HUES6 (cell line): ENCODE results near the gene ANKMY2.

Source experiments
- H3K27ac ChIP-seq: 2 replicates; pipeline ENCODE4 v1.7.0; 2013; ENCODE audit warnings: low read depth, mild to moderate bottlenecking, low read length, inconsistent platforms
- H3K27me3 ChIP-seq: 2 replicates; pipeline ENCODE4 v1.6.1; 2013; ENCODE audit warnings: low read length; ENCODE audit not compliant: control insufficient read depth, insufficient read depth
- H3K36me3 ChIP-seq: 2 replicates; pipeline ENCODE4 v1.6.1; 2013; ENCODE audit warnings: low read length; ENCODE audit not compliant: control insufficient read depth, insufficient read depth
- H3K4me1 ChIP-seq: 2 replicates; pipeline ENCODE4 v1.6.1; 2013; ENCODE audit warnings: low read length; ENCODE audit not compliant: control insufficient read depth, insufficient read depth
- H3K4me3 ChIP-seq: 2 replicates; pipeline ENCODE4 v1.5.1; 2013; ENCODE audit warnings: low read depth, low read length
- H3K9ac ChIP-seq: one replicate; pipeline ENCODE4 v1.6.1; 2013; ENCODE audit warnings: mild to moderate bottlenecking, low read length
- H3K9me3 ChIP-seq: 2 replicates; pipeline ENCODE4 v1.6.1; 2013; ENCODE audit warnings: low read depth, low read length; ENCODE audit not compliant: control insufficient read depth, insufficient read depth

The ANKMY2 gene

DNA sequence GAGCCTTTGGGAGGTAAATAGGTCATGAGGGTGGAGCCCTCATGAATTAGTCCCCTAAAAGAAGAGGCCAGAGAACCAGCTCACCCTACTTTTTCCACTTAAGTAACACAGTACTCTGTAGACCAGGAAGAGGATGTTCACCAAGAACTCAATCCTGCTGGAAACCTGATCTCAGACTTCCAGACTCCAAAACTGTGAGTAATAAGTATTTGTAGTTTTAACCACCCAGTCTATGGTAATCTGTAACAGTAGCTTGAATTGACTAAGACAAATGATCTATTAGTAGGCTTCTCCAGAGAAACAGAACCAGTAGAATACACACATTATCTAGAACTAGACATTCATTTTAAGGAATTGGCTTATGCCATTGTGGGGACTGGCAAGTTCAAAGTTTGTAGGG, 51.5 kb downstream of the ANKMY2 start:
- Histone ChIP-seq H3K36me3 (no peaks in the 10 kb centered on the region), H3K27ac (no peak overlapping the region), H3K9ac (no peak overlapping the region), H3K27me3 (no peaks in the 10 kb centered on the region), H3K4me1 (peaks cover 10% of the 10 kb centered on the region), H3K9me3 (no peaks in the 10 kb centered on the region), H3K4me3 (no peak overlapping the region)

DNA sequence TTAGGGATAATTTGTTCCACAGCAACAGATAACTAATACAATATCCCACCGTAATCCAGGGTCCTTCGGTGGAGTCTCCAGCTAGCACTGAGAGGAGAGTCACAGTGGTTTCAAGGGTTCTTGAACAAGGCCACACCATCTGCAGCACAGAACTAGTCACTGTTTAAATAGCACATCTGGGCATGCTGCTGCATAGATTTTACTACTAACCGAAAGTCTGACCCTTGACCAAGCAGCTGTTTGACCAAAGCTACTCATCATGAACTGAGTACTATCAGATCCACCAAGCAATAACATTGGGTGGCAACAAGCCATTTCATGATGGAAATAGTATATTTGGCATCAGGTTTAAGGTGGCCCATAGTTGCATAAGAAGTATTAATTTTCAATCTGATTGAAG, 53.2 kb downstream of the ANKMY2 start:
- no peak overlapping the region for H3K4me3 ChIP-seq
- H3K36me3 ChIP-seq = no peaks in the 10 kb centered on the region
- H3K9me3 ChIP-seq = no peaks in the 10 kb centered on the region
- H3K27ac ChIP-seq = no peak overlapping the region
- no peak overlapping the region for H3K9ac ChIP-seq
- H3K27me3 ChIP-seq = no peaks in the 10 kb centered on the region
- H3K4me1 ChIP-seq = peaks cover 8% of the 10 kb centered on the region; the same call in 1 of the 2 replicates

DNA sequence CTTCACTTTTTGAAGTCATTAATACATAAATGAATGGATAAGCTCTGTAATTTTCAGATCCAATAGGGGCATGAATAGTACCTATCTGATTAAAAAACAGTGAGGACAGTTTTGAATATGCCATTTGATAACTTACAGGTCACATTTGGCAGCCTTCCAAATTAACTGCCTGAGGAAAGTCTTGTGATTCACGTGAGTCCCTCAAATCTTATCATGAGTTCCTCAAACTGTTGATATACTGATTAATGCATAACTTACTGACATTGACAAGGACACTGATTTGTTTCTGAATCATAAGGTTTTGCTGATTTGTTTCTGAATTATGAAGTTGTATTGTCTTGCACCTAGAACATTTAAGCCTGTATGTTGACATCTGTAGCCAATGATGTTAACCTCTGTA, 55.1 kb downstream of the ANKMY2 start:
- no peaks in the 10 kb centered on the region for H3K36me3 ChIP-seq
- no peak overlapping the region for H3K9ac ChIP-seq
- H3K9me3 ChIP-seq = no peaks in the 10 kb centered on the region
- H3K27ac ChIP-seq = no peak overlapping the region
- H3K4me3 ChIP-seq = no peak overlapping the region
- no peaks in the 10 kb centered on the region for H3K27me3 ChIP-seq
- H3K4me1 ChIP-seq = peaks cover 9% of the 10 kb centered on the region; the same call in 1 of the 2 replicates

DNA sequence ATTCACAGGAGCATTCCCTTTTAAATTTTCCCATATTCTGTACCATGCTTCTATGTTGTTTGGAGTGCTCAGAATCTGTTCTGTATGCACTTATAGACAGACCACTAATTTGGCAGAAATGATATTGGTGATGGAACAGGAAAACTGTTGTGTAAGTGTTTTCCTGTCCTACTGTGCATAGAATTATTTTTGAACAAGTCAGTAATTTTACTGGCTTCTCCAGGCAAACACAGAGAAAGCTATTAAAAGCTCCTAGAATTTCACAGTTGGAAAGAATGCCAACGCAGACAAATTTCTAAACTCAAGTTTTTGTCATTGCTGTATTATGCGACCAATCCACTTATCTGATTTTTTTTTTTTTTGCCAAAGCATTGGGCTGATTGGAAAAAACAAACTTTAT, 55.7 kb downstream of the ANKMY2 start:
- Histone ChIP-seq H3K9ac (no peak overlapping the region), H3K36me3 (no peaks in the 10 kb centered on the region), H3K27me3 (no peaks in the 10 kb centered on the region), H3K4me3 (no peak overlapping the region), H3K27ac (no peak overlapping the region), H3K4me1 (0 out of 2 replicates have a peak, but pooled peaks cover 9% of the 10 kb centered on the region), H3K9me3 (no peaks in the 10 kb centered on the region)

DNA sequence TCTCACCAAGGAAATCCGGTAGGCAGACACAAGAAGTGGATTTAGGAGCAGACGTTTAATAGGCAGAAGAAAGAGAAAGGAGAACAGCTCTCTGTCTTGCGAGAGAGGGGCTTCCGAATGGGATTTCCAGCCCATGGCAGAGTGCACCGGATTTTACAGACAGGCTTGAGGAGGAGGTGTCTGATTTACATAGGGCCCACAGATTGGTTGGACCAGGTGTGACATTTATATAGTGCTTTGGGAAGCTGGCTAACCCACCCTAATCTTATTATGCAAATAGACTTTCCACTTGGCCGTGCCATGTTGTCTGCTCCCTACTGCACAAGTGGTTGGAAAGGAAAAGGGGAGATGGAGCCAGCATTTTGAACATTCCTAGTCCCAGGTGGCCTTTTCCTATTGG, 57.8 kb downstream of the ANKMY2 start:
- Histone ChIP-seq H3K9ac (no peak overlapping the region), H3K4me3 (no peak overlapping the region), H3K36me3 (no peaks in the 10 kb centered on the region), H3K4me1 (0 out of 2 replicates have a peak, but pooled peaks cover 9% of the 10 kb centered on the region), H3K27me3 (no peaks in the 10 kb centered on the region), H3K27ac (no peak overlapping the region), H3K9me3 (no peaks in the 10 kb centered on the region)

DNA sequence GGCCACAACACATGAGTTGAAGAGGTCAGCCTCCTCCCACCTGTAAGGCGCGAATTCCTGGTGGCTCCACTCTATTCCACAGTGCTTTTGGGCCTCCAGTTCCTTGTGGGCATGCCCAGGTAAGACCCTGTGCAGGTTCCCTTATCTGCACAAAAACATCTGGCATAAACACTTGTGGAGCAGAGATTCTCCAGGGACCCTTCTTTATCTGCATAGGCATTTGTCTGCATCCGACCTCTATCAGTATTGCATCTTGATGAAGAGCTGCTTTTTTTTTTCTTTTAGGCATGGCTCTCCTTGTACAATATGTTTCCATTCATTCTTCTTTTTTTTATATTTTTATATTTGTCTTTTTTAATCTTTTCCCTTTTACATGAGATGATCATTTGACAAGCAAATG, 58.4 kb downstream of the ANKMY2 start:
- no peak overlapping the region for H3K4me3 ChIP-seq
- H3K27ac ChIP-seq = no peak overlapping the region

DNA sequence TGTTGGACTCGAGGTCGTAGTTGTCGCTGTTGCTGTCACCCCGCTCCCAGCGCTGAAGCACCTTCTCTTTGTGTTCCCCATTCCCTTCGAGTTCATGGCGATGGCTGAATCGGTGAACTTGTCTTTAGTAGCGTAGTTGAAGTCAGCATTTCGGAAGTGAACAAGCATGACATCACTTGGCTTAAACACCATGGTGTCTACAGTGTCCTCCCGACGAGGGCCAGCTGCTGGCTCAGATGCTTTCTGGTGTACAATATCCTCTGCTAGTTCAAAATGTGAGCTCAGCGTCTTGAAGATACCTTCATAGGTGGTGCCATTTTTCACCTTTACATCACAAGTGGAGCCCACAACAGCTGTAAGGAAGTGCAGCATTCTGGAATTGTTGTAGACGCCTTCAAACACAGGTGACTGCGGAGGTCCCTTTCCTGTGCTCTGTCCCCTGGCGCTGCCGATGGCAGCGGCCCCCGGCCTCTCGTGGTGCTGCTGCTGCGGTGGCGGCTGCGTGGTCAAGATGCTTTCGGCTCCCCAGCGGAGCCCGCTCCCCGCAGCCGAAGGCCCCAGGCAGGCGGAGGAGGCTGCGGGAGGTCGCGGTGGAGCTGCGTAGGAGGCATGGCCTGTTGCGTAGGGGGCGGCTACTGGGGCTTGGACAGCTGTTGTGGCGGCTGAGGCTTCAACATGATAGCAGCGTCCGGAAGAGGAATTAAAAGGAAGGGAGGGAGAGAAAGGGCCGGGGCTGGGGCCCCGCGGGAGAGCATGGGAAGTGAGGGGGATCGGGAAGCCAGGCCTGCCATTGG, 59.3 kb downstream of the ANKMY2 start:
- H3K9ac ChIP-seq = no peak overlapping the region
- no peaks in the 10 kb centered on the region for H3K9me3 ChIP-seq
- H3K4me3 ChIP-seq = no peak overlapping the region
- 0 out of 2 replicates have a peak, but pooled peaks cover 9% of the 10 kb centered on the region for H3K4me1 ChIP-seq
- no peaks in the 10 kb centered on the region for H3K36me3 ChIP-seq
- H3K27ac ChIP-seq = no peak overlapping the region
- no peaks in the 10 kb centered on the region for H3K27me3 ChIP-seq

More for the DNA sequence above, 58.4 kb downstream of the ANKMY2 start:
- Histone ChIP-seq H3K9me3 (no peaks in the 10 kb centered on the region), H3K9ac (no peak overlapping the region), H3K36me3 (no peaks in the 10 kb centered on the region), H3K27me3 (no peaks in the 10 kb centered on the region), H3K4me1 (0 out of 2 replicates have a peak, but pooled peaks cover 9% of the 10 kb centered on the region)

DNA sequence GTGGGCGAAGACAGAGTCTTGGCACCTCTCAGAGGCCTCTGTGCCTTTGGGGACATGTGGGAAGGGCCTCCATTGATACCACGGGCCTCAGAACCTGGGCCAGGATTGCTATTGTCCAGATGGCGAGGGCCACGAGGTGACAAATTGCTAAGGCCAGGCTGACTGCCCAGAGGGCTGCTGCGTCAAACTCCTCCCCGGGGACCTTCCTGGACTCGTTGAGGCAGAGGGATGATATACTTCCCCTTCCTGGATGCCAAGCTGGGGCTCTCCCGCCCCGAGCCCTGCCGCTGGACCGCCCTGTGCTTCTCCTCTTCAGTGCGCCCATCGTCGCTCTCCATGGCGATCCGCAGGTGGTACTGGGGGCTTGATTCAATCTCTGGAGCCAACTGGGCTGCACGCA, 60.0 kb downstream of the ANKMY2 start:
- H3K9me3 ChIP-seq = no peaks in the 10 kb centered on the region
- no peaks in the 10 kb centered on the region for H3K27me3 ChIP-seq
- no peaks in the 10 kb centered on the region for H3K36me3 ChIP-seq
- H3K4me3 ChIP-seq = no peak overlapping the region
- 0 out of 2 replicates have a peak, but pooled peaks cover 9% of the 10 kb centered on the region for H3K4me1 ChIP-seq
- H3K9ac ChIP-seq = no peak overlapping the region
- no peak overlapping the region for H3K27ac ChIP-seq

DNA sequence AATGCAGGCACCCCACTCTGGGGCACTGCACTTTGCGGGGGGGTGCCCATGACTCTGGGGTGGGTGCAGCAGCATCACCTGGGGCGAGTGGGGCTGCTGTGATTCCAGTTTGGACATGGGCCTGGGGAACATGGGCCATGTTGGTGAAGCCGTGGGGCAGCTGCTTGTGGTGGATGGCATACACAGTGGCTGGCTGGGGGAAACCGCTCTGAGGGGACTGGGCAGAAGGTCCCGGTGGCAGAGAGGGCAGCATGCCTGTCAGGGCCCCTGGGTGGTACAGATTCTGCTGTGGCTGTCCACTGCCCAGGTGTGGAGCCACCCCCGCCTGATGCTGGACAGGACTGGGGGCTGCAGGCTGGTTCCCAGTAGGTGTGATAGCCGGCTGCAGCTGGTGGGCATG, 61.7 kb downstream of the ANKMY2 start:
- Histone ChIP-seq H3K36me3 (no peaks in the 10 kb centered on the region), H3K9ac (no peak overlapping the region), H3K27me3 (no peaks in the 10 kb centered on the region), H3K4me3 (no peak overlapping the region), H3K9me3 (no peaks in the 10 kb centered on the region), H3K4me1 (0 out of 2 replicates have a peak, but pooled peaks cover 9% of the 10 kb centered on the region), H3K27ac (no peak overlapping the region)

DNA sequence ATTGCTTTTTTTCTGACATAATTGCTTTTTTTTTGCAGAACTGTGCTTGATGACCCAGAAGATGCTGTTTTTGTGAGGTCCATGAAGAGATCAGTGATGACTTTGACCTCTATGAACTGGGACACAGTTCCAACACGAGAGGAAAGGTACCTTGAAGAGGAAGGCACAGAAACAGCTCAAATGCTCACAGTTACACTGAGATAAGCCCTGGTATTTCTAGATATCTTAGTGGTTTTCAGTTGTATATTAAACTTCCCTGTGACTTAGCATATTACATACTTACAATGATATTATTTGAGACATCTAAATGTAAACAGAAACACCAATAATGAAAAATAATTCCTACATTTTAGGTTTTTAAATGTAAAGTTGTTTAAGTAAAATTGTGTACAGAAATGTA, 64.3 kb downstream of the ANKMY2 start:
- Histone ChIP-seq H3K4me1 (no peaks in the 10 kb centered on the region), H3K27me3 (no peaks in the 10 kb centered on the region), H3K9me3 (no peaks in the 10 kb centered on the region)

DNA sequence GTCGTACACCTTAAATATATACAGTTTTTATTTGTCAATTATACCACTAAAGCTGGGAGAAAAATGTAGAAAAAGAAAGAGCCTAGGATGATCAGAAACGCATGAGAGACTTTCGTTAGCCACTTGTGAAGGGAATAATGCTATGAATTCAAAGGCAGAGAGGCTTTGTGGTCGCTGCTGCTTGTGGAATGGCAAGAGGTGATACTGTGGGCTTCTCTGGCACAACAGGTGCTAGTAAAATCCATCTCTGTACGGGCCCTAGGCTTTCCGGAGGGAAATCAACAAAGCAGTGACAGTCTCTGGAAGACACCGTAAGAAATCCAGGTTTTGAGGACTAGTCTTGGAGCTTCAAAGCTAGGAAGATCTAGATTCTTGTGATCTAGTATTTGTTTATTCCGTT, 66.3 kb downstream of the ANKMY2 start:
- H3K4me3 ChIP-seq = no peak overlapping the region
- H3K27ac ChIP-seq = no peak overlapping the region
- no peaks in the 10 kb centered on the region for H3K9me3 ChIP-seq
- H3K36me3 ChIP-seq = no peaks in the 10 kb centered on the region
- H3K4me1 ChIP-seq = no peaks in the 10 kb centered on the region
- no peak overlapping the region for H3K9ac ChIP-seq
- no peaks in the 10 kb centered on the region for H3K27me3 ChIP-seq

More for the DNA sequence above, 64.3 kb downstream of the ANKMY2 start:
- Histone ChIP-seq H3K9ac (no peak overlapping the region), H3K36me3 (no peaks in the 10 kb centered on the region), H3K4me3 (no peak overlapping the region), H3K27ac (no peak overlapping the region)
